Heart right ventricle (tissue), 16 donors: ENCODE results near the gene PEAK1. TPM values are rescaled to one million over a fixed set of nuclear protein-coding genes. Genes with fewer than 3 reads are reported as not detected.
"Not testable (repeated sequence)": the region's sequence is repeated elsewhere in the genome, so short reads cannot be mapped to it uniquely, and the experiment has no call there.

Experiments
- ATAC-seq, 8 donors: fragments of 200-7000 bp; cut with Tn5 transposase; one replicate each; pipeline ENCODE4 v1.9.1; 2020; ENCODE audit warnings: mild to moderate bottlenecking in 8 of 8, moderate library complexity in 8 of 8, moderate number of reproducible peaks in 1 of 8
- DNase-seq, 2 donors: peaks; one replicate each; pipeline ENCODE4 v3.0.0-alpha.2; 2020
- H3K27ac ChIP-seq, 10 donors: fragments of 200-600 bp; sonication (generic) in 2 of 10; one replicate each; pipeline versions ENCODE4 v1.5.0 to v1.8.0; 2020 to 2022; ENCODE audit warnings: mild to moderate bottlenecking in 3 of 10
- H3K27me3 ChIP-seq, 7 donors: fragments of 200-600 bp; one replicate each; pipeline ENCODE4 v1.8.0; 2021 to 2022; ENCODE audit warnings: mild to moderate bottlenecking in 2 of 7
- H3K36me3 ChIP-seq, 9 donors: fragments of 200-600 bp; sonication (generic) in 1 of 9; one replicate each; pipeline versions ENCODE4 v1.5.0 to v1.8.0; 2020 to 2022; ENCODE audit warnings: mild to moderate bottlenecking in 2 of 9
- H3K4me1 ChIP-seq, 9 donors: fragments of 200-600 bp; sonication (generic) in 1 of 9; one replicate each; pipeline versions ENCODE4 v1.5.0 to v1.8.0; 2020 to 2022; ENCODE audit warnings: mild to moderate bottlenecking in 4 of 9
- H3K4me3 ChIP-seq, 10 donors: fragments of 200-600 bp; sonication (generic) in 2 of 10; one replicate each; pipeline versions ENCODE4 v1.5.0 to v1.8.0; 2020 to 2022; ENCODE audit warnings: mild to moderate bottlenecking in 7 of 10, moderate library complexity in 2 of 10
- H3K9me3 ChIP-seq, 11 donors: fragments of 200-600 bp in 10 of 11; sonication (generic) in 2 of 11; one replicate each; pipeline versions ENCODE4 v1.5.0 to v1.8.0; 2013 to 2022; ENCODE audit warnings: mild to moderate bottlenecking in 2 of 11, control low read depth in 1 of 11, moderate library complexity in 1 of 11
- WGBS, 2 donors: extraction: QIAGEN DNeasy Blood & Tissue Kit; methylation state at CpG; one replicate each; pipeline ENCODE4 v1.1.7; 2013; ENCODE audit warnings: inconsistent platforms in 1 of 2; 5-methylcytosine and 5-hydroxymethylcytosine counted together
- intact Hi-C, 10 donors: fragments of 100-400 bp; cut with DNase I; formaldehyde crosslinking; loops; one replicate each; pipeline versions ENCODE4 v1.11.1 to v1.14.2; 2022
- polyA plus RNA-seq, 2 donors: library from polyadenylated mRNA; stranded (reverse); fragments of 200-250 nt; gene quantifications; one replicate each; pipeline ENCODE4 v1.2.3, GENCODE V29; 2013
- total RNA-seq, 10 donors: library from RNA; stranded (reverse); fragmentation: NEBNext Ultra II Directional in 3 of 10; extraction: Animal tissue kit (Norgen Biotek cat#: 25700) in 3 of 10; gene quantifications; one replicate each; pipeline versions ENCODE4 v1.2.1 to v1.2.4, GENCODE V29; 2021 to 2023
- TF ChIP-seq, protein P1 (sequence below), 9 donors: fragments of 200-600 bp; sonication (generic) in 2 of 9; IDR thresholded peaks; one replicate each; pipeline versions ENCODE4 v1.5.0 to v1.8.0; 2021 to 2022; ENCODE audit warnings: antibody characterized with exemption in 9 of 9, mild to moderate bottlenecking in 5 of 9, moderate library complexity in 1 of 9
- donor health status: Arrhythmogenic right ventricular cardiomyopathy.
- donor health status: ischemic (EF 13 %, LVEDD 7.1; RV severe dilation, severe dysfunction).
- donor health status: healthy with polysubstance abuse.
- donor health status: DM: no; HTN: yes; CAD: no.
- donor health status: DM: no; HTN: no; CAD: no.
- donor health status: ischemic (EF 25% LVEDD 6.9; RV normal size, moderate dysfunction).
- donor health status: ischemic (EF 25% LVEDD 5.7; RV mildly dilated, moderate dysfunction).
- donor health status: healthy.
- donor health status: DM: yes; HTN: yes; CAD: no.
- donor health status: Ischemic cardiomyopathy.
- donor health status: ischemic (EF 35%, LVEDD 5.7; RV mildly dilated, moderate dysfunction).
- donor health status: nonischemic (EF 11% LVEDD 7.7; RV severe dilation, severe dysfunction).
- donor health status: DM: yes; HTN: yes; CAD: no.
- donor health status: PGD.
- donor health status: ischemic (EF 29% LVEDD 5.4; RV normal size, mild dysfunction).
- donor health status: nonischemic (EF 23%, LVEDD 6.1; RV moderate dilation, normal function).

The PEAK1 gene
- total and polyA plus RNA-seq, 12 donors = 7.0 to 146 (median 90.8) TPM

DNA sequence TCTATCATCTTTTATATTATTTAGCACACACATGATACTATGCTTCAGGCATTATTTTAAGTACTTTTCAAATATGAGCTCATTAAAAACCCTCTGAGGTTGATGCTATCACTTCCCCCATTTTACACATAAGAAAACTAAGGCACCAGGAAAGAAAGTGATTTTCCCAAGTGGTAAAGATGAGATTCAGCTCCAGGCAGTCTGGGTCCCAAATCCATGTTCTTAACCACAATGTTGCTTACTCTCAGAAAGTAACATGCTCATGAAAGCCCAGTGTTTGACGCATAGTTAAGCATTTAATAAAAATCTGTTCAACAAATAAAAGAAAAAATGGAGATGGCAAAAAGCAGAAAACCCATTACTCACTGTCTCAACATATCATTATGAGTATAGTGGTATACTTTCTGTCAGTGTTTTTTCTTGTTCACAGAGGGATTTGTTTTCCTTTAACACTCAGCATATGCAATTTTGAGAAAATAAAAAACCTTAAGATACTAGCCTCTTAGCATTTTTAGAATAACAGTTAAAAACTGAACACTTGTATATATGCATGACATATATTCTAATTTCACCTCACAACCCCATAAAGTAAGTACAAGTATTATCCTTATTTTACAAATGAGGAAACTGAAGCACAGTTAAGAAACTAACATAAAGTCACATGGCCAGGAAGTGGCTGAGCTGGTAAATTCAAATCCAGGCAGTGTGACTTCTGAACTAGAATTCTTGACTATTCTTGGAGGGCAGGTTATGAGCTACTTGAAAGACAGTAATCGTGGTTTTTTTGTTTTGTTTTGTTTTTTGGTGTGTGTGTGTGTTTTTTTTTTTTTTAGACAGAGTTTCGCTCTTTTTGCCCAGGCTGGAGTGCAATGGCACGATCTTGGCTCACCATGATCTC lies 10.4 kb downstream of the PEAK1 start:
- H3K36me3 ChIP-seq = no peaks in the 10 kb centered on the region
- TF ChIP-seq, protein P1, sequence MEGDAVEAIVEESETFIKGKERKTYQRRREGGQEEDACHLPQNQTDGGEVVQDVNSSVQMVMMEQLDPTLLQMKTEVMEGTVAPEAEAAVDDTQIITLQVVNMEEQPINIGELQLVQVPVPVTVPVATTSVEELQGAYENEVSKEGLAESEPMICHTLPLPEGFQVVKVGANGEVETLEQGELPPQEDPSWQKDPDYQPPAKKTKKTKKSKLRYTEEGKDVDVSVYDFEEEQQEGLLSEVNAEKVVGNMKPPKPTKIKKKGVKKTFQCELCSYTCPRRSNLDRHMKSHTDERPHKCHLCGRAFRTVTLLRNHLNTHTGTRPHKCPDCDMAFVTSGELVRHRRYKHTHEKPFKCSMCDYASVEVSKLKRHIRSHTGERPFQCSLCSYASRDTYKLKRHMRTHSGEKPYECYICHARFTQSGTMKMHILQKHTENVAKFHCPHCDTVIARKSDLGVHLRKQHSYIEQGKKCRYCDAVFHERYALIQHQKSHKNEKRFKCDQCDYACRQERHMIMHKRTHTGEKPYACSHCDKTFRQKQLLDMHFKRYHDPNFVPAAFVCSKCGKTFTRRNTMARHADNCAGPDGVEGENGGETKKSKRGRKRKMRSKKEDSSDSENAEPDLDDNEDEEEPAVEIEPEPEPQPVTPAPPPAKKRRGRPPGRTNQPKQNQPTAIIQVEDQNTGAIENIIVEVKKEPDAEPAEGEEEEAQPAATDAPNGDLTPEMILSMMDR (IDR thresholded peaks at IDR 0.05) = no peak
- ATAC-seq (peak in 5 of 8 donors; percentile 29 to 63 (median 54)), DNase-seq (no peak)
- peaks cover 2 to 75% (median 44%) of the 10 kb centered on the region in 9 donors for H3K4me1 ChIP-seq
- H3K27me3 ChIP-seq = no peaks in the 10 kb centered on the region
- H3K27ac ChIP-seq = peak overlapping the region in 2 of 10 donors; percentile 8 to 57
- H3K4me3 ChIP-seq = no peak overlapping the region
- peaks cover 0 to 11% (median 0%) of the 10 kb centered on the region in 11 donors for H3K9me3 ChIP-seq
- intact Hi-C loops = loop anchor here in 6 of 10 donors (5.0 to 10.0 kb wide), 8 partner anchors 85 to 295 kb away; no protein-coding TSS in a partner anchor
- 75 to 79% methylated on average over 4 of the region's 4 CpGs for WGBS, 2 donors

DNA sequence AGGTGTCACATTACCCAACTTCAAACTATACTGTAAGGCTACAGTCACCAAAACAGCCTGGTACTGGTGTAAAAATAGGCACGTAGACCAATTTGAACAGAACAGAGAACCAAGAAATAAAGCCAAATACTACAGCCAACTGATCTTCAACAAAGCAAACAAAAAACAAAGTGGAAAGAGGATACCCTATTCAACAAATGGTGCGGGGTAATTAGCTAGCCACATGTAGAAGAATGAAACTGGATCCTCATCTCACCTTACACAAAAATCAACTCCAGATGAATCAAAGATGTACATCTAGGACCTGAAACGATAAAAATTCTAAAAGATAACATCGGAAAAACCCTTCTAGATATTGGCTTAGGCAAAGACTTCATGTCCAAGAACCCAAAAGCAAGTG lies 13.1 kb downstream of the PEAK1 start:
- Histone ChIP-seq H3K27ac (no peak overlapping the region), H3K4me3 (no peak overlapping the region), H3K27me3 (no peaks in the 10 kb centered on the region), H3K4me1 (peaks cover 6 to 80% (median 46%) of the 10 kb centered on the region in 9 donors), H3K36me3 (no peaks in the 10 kb centered on the region), H3K9me3 (peaks cover 0 to 11% (median 0%) of the 10 kb centered on the region in 11 donors)
- DNase-seq = no peak
- 95% methylated on average over 4 of the region's 4 CpGs for WGBS, 2 donors
- TF ChIP-seq, protein P1 (IDR thresholded peaks at IDR 0.05) = no peak
- intact Hi-C loops = no loop called here
- ATAC-seq = no peak

GRCh38 chr15:77406173-77406759 lies 13.6 kb downstream of the PEAK1 start:
- H3K27ac ChIP-seq, H3K4me3 ChIP-seq, H3K27me3 ChIP-seq, ATAC-seq, intact Hi-C loops, DNase-seq, H3K36me3 ChIP-seq: not testable (repeated sequence)
- 92 to 100% methylated on average over 1 of the region's 1 CpG for WGBS, 2 donors
- Histone ChIP-seq H3K9me3 (peaks cover 0 to 11% (median 0%) of the 10 kb centered on the region in 11 donors), H3K4me1 (peaks cover 6 to 76% (median 42%) of the 10 kb centered on the region in 9 donors)

DNA sequence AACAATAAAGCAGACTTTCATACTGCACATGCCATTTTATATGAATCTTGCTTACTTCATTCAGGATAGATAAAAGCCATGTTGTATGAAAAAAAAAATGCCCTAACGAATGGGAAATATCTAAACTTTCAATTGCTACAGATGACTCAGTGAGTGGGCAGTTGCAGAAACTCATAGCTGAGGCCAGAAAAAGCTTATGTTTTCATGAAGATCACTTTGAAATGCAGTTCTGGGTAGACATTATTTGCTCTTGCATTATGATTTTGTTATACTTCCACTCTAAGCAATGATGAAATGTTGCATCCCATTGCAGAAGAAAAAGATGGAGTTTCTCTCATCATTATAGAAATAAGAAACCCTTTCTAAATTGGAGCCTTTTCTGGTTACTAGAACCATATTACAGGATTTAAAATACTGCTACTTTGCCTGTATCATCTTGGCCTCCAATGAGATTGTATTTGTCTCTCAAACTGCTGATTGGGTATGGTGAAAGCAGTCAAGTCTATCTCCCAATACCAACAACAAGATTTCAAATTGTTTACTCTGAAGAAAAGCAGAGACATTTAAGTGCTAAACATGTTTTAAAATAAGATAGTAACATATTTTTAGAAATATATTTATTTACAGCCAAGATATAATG lies 17.0 kb downstream of the PEAK1 start:
- DNase-seq (no peak), ATAC-seq (no peak)
- 21 to 28% methylated on average over 1 of the region's 1 CpG for WGBS, 2 donors
- H3K9me3 ChIP-seq = peaks cover 0 to 39% (median 26%) of the 10 kb centered on the region in 11 donors
- TF ChIP-seq, protein P1 (IDR thresholded peaks at IDR 0.05) = no peak
- no peaks in the 10 kb centered on the region for H3K27me3 ChIP-seq
- no peaks in the 10 kb centered on the region for H3K36me3 ChIP-seq
- peaks cover 3 to 48% (median 22%) of the 10 kb centered on the region in 9 donors for H3K4me1 ChIP-seq
- intact Hi-C loops = no loop called here
- no peak overlapping the region for H3K4me3 ChIP-seq
- no peak overlapping the region for H3K27ac ChIP-seq
